GM21390 (cell line): ENCODE results near the gene KIF26B.
"Not testable (repeated sequence)": the region's sequence is repeated elsewhere in the genome, so short reads cannot be mapped to it uniquely, and the experiment has no call there.

Experiments
- ATAC-seq: cut with Tn5 transposase; IDR thresholded peaks from one replicate; pipeline ENCODE4 v1.9.1; 2021; ENCODE audit not compliant: unreplicated experiment

KIF26B gene

GRCh38 chr1:245313576-245313975, 158.8 kb downstream of the KIF26B start:
- no peak for ATAC-seq

GRCh38 chr1:245316784-245317183, 162.0 kb downstream of the KIF26B start:
- no peak for ATAC-seq

GRCh38 chr1:245317217-245317616, 162.4 kb downstream of the KIF26B start:
- ATAC-seq: no peak

GRCh38 chr1:245319094-245319493, 164.3 kb downstream of the KIF26B start:
- ATAC-seq: no peak

- ATAC-seq: no peak
Measured at GRCh38 chr1:245322673-245323072, 167.9 kb downstream of the KIF26B start.

GRCh38 chr1:245323765-245324164, 169.0 kb downstream of the KIF26B start:
- ATAC-seq: not testable (repeated sequence)

GRCh38 chr1:245325922-245326795, 171.4 kb downstream of the KIF26B start:
- ATAC-seq: no peak

- no peak for ATAC-seq
Measured at GRCh38 chr1:245327360-245327759, 172.6 kb downstream of the KIF26B start.

GRCh38 chr1:245327842-245328241, 173.1 kb downstream of the KIF26B start:
- ATAC-seq: no peak

GRCh38 chr1:245330951-245331350, 176.2 kb downstream of the KIF26B start:
- ATAC-seq: no peak

- ATAC-seq: no peak
Measured at GRCh38 chr1:245332085-245332484, 177.3 kb downstream of the KIF26B start.

GRCh38 chr1:245332513-245332912, 177.7 kb downstream of the KIF26B start:
- no peak for ATAC-seq

- ATAC-seq: no peak
Measured at GRCh38 chr1:245334235-245334634, 179.4 kb downstream of the KIF26B start.

- no peak for ATAC-seq
Measured at GRCh38 chr1:245334827-245335490, 180.2 kb downstream of the KIF26B start.

- ATAC-seq: not testable (repeated sequence)
Measured at GRCh38 chr1:245335684-245336083, 180.9 kb downstream of the KIF26B start.

GRCh38 chr1:245336149-245336983, 181.6 kb downstream of the KIF26B start:
- no peak for ATAC-seq

GRCh38 chr1:245336984-245337355, 182.2 kb downstream of the KIF26B start:
- not testable (repeated sequence) for ATAC-seq

GRCh38 chr1:245337829-245338484, 183.2 kb downstream of the KIF26B start:
- no peak for ATAC-seq

GRCh38 chr1:245338485-245338877, 183.7 kb downstream of the KIF26B start:
- ATAC-seq: no peak

- ATAC-seq: no peak
Measured at GRCh38 chr1:245341743-245342142, 187.0 kb downstream of the KIF26B start.
